ENCODE data around the gene COL4A3.

COL4A3 gene

DNA sequence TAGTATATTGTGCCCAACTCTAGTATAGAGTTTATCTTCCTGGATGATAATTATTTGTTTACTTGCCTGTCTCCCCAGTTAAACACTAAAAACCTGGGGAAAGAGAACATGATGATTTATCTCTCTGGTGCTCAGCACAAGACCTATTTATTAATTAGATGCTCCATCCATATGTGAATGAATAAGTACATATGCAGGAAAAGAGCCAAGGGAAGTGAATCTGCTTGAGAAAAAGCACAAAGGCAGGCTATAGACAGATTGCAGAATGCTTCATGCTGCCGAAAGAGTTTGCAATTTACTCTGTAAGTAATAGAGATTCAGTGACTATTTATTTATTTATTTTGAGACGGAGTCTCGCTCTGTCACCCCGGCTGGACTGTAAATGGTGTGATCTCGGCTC lies 123.3 kb downstream of the COL4A3 start:
- no peak for DNase-seq (ENCODE audit: low read depth)
- H3K4me3 ChIP-seq (ENCODE audit: control insufficient read depth, low read depth, low read length), result no peak overlapping the region
- TF ChIP-seq, protein P1, sequence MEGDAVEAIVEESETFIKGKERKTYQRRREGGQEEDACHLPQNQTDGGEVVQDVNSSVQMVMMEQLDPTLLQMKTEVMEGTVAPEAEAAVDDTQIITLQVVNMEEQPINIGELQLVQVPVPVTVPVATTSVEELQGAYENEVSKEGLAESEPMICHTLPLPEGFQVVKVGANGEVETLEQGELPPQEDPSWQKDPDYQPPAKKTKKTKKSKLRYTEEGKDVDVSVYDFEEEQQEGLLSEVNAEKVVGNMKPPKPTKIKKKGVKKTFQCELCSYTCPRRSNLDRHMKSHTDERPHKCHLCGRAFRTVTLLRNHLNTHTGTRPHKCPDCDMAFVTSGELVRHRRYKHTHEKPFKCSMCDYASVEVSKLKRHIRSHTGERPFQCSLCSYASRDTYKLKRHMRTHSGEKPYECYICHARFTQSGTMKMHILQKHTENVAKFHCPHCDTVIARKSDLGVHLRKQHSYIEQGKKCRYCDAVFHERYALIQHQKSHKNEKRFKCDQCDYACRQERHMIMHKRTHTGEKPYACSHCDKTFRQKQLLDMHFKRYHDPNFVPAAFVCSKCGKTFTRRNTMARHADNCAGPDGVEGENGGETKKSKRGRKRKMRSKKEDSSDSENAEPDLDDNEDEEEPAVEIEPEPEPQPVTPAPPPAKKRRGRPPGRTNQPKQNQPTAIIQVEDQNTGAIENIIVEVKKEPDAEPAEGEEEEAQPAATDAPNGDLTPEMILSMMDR (conservative IDR thresholded peaks at IDR 0.05; ENCODE audit: control insufficient read depth, insufficient read depth, low read depth, low read length), result no peak

DNA sequence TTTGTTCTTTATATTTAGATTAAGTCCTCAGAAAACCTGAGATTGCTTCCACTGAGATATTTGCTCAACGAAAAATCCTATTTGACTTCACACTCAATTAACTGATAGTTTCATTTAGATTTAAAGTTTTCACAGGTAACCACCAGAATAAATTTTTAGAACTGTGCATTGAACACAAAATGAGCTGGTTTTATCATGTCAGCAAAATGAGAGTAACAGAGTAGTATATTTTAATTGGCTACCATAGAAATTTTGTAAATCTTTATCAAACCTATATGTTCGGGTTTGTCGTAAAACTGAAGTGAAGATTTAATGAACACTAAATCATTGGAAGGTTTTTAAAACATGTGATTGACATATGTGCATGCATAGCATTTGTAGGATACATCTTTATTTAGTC lies 127.9 kb downstream of the COL4A3 start:
- TF ChIP-seq, protein P1 (conservative IDR thresholded peaks at IDR 0.05; ENCODE audit: control insufficient read depth, insufficient read depth, low read depth, low read length), result no peak
- no peak for DNase-seq (ENCODE audit: low read depth)

DNA sequence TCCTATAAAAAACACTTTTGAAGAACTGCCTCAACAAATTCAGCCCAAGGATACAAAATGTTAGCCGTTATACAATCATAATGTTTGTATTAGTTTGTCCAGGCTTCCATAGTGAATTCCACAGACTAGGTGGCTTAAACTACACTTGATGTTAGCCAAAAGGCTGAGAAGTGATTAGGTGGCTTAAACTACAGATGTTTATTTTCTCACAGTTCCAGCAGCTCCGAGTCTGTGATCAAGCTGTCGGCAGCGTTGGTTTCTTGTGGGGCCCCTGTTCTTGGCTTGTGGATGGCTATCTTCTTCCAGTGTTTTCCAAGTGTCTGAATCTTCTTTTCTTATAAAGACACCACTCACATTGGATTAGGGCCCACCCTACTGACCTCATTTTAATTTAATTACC lies 129.1 kb downstream of the COL4A3 start:
- TF ChIP-seq, protein P1 (conservative IDR thresholded peaks at IDR 0.05; ENCODE audit: control insufficient read depth, insufficient read depth, low read depth, low read length), result no peak

More for the DNA sequence above, 127.9 kb downstream of the COL4A3 start:
- H3K4me3 ChIP-seq (ENCODE audit: control insufficient read depth, low read depth, low read length), result no peak overlapping the region

DNA sequence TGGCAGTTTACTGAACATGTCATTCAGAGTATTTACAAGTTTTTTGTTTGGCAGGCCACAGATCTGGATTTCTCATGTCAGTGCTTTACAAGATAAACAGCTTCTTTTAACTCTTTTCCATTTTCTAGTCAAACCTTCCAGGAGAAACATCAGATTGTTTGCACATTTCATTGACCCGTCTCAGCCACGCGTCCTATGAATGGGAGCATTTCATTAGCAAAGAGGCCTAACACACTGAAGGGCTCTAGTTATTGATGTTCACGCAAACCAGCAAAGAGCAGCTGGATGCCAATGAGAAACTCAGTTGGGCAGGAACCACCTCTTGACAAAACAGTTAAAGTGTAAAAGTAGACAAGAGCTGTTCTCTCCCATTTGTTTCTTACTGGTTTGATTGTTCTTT lies 131.4 kb downstream of the COL4A3 start:
- H3K4me3 ChIP-seq (ENCODE audit: control insufficient read depth, low read depth, low read length), result no peak overlapping the region
- TF ChIP-seq, protein P1 (conservative IDR thresholded peaks at IDR 0.05; ENCODE audit: control insufficient read depth, insufficient read depth, low read depth, low read length), result no peak
- no peak for DNase-seq (ENCODE audit: low read depth)

More for the DNA sequence above, 129.1 kb downstream of the COL4A3 start:
- DNase-seq (ENCODE audit: low read depth), result no peak
- no peak overlapping the region for H3K4me3 ChIP-seq (ENCODE audit: control insufficient read depth, low read depth, low read length)

DNA sequence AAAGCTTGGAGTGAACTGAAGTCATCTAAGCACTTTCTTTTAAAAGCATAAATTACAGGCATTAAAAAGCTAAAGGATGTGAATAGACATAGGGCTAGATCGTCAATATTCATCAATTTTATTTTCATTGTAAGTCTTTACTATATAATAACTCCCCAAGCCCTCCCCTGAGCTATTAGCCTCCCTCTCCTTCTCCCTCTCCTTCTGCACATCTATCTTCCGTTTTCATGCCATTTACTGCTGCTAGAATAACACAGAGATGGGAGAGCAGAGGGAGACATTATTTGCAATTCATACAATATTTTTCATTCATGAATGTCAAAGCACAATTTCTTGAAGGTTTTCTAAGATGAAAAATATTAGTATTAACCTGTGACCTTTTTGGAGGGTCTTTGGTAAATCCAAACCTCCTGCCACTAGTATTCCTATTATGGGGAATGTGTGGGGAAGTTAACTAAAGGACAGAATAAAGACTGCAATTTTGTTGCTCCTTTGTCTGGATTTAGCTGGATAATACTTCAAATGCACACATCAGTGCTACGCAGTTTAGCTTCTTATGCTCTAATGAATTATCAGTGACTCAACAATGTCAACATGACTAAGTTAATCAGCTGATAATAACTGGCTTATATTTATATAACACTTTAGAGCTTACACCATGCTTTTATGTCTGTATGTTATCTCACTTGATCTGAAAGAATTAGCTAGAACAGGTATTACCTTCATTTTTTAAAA lies 132.4 kb downstream of the COL4A3 start:
- H3K4me3 ChIP-seq (ENCODE audit: control insufficient read depth, low read depth, low read length), result no peak overlapping the region
- no peak for DNase-seq (ENCODE audit: low read depth)
- TF ChIP-seq, protein P1 (conservative IDR thresholded peaks at IDR 0.05; ENCODE audit: control insufficient read depth, insufficient read depth, low read depth, low read length), result no peak

DNA sequence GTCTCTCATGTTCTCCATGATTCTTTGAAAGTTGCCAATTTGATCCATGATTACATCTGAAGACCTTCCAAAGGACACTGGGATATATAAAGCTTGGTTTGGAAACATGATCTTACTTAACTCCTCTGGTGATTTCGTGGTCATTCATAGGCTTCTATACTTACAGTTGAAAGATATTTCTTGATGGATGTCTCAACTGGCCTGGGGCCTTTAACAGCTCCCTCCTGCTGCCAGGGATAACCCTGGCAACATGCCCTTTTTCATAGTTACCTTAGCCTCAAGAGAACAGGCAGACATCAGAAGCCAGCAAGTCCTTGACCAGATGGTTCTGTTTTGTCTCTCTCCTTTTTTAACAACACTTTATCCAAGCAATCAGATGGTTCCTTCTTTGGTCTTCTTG lies 137.1 kb downstream of the COL4A3 start:
- TF ChIP-seq, protein P1 (conservative IDR thresholded peaks at IDR 0.05; ENCODE audit: control insufficient read depth, insufficient read depth, low read depth, low read length), result no peak

More for the DNA sequence above, 137.1 kb downstream of the COL4A3 start:
- H3K4me3 ChIP-seq (ENCODE audit: control insufficient read depth, low read depth, low read length), result no peak overlapping the region
- no peak for DNase-seq (ENCODE audit: low read depth)

Measured in fibroblast of mammary gland (primary cell).